HG02973 (cell line): ENCODE data around the gene UFL1.
"Not testable (repeated sequence)": the region's sequence is repeated elsewhere in the genome, so short reads cannot be mapped to it uniquely, and the experiment has no call there.

Experiments
- ATAC-seq: cut with Tn5 transposase; IDR thresholded peaks from one replicate; pipeline ENCODE4 v1.9.1; 2021; ENCODE audit warnings: moderate library complexity; ENCODE audit not compliant: unreplicated experiment

UFL1 gene

DNA sequence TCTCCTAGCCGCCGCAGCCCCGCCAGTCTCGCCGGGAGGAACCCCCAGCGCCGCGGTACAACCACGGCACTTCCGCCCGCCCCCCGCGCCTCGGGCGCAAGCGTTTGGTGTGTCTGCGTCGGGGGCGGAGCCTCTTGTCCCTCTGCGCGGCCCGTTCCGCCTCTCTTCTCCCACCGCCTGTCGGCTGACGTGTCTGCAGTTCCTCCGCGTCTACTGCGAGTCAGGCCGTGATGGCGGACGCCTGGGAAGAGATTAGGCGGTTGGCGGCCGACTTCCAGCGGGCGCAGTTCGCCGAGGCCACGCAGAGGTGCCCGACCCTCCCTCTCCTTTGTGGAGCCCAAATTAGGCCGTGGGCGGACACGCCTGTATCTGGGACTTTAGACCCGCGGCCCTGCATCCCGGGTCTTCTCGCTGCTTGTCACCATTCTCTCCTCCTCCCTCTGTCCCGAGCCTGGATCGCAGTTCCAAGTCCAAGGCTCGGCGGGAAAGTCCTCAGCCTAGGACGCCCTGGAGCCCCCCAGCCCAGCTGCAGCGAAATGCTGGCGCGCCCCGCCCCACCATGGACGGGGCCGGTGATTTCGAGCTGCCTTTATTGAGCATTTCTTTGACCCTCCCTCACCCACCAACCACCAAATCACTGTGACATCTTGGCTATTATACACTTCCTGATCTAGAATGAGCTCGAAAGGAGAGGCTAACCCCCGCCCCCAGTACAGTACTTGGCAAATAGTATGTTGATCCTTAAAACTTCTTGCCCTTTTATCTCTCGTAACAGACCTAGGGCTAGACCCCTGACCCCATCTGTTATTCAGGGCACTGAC is at the start of gene UFL1:
Gene UFL1 (plus strand): TSS at position 163 of the 821 bp plus-strand sequence. CDS start 68 bp downstream, at position 231.
- peak; percentile 97 for ATAC-seq

DNA sequence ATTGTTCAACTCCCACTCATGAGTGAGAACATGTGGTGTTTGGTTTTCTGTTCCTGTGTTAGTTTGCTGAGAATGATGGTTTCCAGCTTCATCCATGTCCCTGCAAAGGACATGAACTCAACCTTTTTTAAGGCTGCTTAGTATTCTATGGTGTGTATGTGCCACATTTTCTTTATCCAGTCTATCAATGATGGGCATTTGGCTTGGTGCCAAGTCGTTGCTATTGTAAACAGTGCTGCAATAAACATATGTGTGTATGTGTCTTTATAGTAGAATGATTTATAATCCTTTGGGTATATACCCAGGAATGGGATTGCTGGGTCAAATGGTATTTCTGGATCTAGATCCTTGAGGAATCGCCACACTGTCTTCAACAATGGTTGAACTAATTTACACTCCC is 49.3 kb upstream of the UFL1 start:
- ATAC-seq = not testable (repeated sequence)

DNA sequence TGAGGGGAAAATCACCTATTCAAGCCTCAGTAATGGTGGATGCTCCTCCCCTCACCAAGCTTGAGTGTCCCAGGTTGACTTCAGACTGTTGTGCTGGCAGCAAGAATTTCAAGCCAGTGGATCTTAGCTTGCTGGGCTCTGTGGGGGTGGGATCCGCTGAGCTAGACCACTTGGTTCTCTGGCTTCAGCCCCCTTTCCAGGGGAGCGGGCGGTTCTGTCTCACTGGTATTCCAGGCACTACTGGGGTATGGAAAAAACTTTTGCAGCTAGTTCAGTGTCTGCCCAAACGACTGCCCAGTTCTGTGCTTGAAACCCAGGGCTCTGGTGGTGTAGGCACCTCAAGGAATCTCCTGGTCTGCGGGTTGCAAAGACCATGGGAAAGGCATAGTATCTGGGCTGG is 42.9 kb upstream of the UFL1 start:
- ATAC-seq = no peak

DNA sequence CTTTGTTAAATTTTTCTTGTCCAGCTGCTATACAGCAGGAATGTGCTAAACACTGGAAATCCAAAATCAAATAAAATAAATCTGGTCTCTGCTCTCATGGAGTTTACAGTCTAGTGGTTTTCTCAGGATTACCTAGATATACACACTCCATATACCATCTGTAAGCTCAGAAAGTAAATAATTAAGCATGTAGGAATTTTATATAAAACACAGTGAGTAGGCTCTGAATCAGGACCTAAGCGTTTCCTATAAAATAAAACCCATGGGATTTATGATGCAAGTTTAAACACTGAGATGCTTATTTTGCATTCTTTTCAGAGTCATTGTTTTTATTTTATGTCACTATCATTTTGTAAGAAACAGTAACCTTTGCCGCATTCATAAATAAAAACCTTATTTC is 29.7 kb upstream of the UFL1 start:
- ATAC-seq = no peak

DNA sequence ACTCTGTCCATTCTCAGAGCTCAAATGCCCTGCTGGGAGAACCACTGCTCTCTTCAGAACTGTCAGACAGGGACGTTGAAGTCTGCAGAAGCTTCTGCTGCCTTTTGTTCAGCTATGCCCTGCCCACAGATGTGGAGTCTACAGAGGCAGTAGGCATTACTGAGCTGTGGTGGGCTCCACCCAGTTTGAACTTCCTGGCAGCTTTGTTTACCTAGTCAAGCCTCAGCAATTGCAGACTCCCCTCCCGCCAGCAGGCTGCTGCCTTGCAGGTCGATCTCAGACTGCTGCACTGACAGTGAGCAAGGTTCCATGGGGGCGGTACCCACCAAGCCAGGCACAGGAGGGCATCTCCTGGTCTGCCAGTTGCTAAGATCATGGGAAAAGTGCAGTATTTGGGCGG is 21.8 kb upstream of the UFL1 start:
- ATAC-seq = no peak

DNA sequence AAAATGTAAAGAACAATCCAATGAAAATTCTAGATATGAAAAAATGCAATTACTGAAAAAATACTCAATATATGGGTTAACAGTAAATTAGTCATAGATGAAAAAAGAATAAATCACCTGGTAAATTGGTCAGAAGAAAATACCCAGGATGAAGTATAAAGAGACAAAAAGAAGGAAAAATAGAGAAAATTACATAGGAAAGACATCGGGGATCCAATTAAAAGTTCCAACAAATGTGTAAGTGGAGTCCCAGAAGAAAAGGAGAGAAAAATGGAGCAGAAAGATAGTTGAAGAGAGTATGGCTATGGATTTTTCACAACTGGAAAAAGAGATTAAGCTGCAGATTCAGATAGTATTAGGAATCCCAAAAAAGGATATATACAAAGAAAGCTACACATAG is 18.7 kb upstream of the UFL1 start:
- ATAC-seq = no peak

DNA sequence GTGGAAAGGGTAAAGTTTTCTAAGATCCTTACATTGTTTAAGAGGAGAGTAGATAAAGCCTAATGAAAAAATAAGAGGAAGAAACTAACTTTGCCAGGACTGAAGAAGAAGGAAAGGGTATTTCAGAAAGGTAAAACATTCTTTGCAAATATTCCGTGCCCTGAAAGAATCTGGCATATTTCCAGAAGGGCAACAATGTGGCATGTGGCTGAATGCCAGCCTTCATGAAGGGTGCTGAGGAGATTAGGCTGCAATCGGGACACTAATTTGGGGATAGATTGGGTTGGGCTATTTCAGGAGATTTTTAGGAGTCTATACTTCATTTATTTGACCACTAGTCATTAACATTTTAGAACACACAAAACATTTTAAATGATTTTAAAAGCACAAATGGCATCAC is 16.2 kb upstream of the UFL1 start:
- ATAC-seq = no peak

DNA sequence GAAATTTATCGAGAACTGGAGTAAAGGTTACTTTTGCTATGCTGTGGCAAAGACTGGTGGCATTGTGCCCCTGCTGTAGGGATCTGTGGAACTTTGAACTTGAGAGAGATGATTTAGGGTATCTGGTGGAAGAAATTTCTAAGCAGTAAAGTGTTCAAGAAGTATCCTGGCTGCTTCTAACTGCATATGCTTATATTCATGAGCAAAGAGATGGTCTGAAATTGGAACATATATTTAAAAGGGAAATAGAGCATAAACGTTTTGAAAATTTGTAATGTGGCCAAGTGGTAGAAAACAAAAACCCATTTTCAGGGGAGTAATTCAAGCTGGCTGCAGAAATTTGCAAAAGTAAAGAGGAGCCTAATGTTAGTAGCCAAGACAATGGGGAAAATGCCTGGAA is 12.3 kb upstream of the UFL1 start:
- ATAC-seq = no peak

DNA sequence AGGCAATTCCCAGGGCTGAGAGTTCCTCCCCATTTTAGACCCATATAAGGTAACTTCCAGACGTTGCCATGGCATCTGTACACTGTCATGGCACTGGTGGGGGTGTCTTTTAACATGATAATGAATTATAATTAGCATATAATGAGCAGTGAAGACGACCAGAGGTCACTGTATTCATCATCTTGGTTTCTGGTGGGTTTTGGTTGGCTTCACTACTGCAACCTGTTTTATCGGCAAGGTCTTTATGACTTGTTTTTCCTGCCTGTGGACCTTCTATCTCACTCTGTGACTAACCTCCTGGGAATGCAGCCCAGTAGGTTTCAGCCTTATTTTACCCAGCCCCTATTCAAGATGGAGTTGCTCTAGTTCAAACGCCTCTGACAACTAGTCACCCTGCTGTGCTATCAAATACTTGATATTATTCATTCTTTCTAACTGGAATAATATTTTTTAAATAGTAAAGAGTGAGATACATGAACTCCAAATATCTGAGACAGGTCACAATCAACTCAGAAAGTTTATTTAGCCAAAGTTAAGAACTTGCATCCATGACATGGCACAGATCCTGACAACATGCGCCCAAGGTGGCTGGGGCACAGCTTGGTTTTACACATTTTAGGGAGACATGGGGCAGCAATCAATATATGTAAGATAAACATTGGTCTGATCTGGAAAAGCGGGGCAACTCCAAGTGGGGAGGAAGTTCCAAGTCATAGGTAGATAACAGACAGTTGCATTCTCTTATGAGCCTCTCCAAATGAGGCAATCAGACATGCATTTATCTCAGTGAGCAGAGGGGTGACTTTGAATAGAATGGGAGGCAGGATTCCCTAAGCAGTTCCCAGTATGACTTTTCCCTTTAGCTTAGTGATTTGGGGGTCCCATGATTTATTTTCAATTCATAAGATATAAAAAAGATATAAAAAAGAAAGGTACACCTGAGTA is 1.2 kb upstream of the UFL1 start:
- ATAC-seq = no peak

DNA sequence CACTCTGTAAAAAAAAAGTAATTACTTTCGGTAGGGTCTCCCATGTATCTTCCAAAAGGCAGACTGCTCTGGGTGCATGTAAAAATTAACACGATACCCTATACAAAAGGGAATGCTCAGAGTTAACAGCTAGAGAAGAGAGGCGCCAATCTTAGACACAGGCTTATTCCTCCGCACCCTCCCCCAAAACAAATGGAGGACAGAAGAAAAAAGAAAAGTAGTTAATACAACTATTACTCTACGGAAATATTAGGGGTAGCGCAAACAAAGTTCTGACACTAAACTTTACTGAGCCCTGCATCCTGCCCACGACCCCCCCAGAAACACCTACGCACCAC is 331 bp upstream of the UFL1 start:
- peak; percentile 16 for ATAC-seq

DNA sequence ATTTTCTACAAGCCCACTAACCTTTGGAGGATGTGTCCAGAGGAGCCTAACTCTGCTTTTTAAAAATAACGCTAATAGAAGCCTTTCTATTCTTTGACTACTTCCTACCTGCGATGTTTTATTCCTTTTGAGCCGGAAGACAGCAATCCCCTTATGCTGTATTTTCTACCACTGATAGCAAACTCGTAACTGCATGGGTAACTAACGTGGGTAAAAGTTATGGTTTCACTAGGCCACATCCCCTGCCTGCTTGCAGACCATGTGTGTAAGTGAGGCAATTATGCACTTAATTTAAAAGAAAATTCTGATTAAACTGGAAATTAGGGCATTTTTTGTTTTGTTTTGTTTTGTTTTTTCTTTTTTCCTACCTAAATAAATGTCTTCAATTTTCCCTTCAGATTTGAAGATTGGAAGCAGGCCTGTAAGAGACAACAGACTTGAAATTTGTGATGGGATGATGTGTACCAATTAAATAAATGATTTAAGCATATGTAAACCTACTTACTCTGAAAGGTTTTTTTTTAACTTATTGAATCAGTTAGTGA is 931 bp downstream of the UFL1 start:
- ATAC-seq = peak; percentile 20

DNA sequence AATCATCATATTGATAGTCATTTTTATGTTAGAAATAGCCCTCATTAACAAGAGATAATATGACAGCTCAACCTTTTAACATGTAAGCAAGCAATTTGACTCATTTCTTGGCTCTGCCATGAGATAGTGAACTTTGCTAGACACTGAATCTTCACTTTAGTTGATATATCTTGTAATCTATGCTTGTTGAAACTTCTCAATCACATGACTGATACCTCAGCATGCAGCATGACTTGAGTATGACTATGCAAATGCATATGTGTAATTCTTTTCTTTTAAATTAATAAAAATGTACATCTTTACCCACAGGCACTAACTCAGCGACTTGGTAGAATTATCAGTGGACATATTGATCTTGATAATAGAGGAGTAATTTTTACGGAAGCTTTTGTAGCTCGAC is 6.6 kb downstream of the UFL1 start:
- ATAC-seq = no peak

DNA sequence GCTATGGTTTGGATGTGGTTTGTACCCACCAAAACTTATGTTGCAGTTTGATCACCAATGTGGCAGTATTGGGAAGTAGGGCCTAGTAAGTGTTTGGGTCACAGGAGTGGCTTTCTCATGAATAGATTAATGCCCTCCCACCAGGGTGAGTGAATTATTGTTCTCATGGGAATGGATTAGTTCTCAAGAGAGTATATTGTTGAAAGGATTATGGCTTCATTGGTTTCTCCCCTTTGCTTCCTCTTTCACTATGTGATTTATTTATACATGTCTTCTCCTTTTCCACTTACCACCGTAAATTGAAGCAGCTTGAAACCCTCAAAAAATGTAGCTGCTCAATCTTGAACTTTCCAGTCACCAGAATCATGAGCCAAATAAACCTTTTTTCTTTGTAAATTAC is 10.8 kb downstream of the UFL1 start:
- ATAC-seq = no peak

DNA sequence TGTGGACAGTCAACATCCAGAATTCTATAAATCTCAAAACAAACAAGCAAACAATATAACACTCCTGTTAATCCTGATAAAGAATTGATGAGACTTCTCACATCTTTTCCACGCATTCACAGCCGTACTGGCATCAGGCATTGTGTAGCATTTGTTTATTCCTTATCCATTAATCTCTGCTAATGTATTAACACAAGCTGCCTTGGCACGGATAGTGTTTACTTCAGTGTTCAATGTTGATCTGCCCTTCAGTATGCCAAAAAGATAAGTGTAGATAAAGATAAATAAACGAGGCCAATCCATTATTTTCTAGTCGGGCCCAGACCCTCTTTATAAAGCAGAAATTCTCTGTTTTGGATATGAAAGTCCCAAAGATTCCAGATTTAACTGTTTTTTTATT is 16.1 kb downstream of the UFL1 start:
- no peak for ATAC-seq

DNA sequence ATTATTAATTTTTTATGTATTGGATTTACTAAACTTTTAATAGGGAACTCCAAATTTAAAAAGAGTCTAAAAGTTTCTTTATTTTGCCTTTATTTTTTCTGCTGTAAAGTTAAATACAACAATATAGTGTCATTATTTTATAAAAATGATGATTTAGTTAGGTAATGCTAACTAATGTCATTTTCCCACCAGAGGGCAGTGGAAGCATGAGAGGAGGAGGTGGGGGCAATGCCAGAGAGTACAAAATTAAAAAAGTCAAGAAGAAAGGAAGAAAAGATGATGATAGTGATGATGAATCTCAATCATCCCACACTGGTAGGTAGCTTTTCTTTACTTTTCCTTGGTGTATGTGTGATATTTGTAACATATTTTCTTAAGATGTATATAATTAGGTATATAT is 21.1 kb downstream of the UFL1 start:
- no peak for ATAC-seq

DNA sequence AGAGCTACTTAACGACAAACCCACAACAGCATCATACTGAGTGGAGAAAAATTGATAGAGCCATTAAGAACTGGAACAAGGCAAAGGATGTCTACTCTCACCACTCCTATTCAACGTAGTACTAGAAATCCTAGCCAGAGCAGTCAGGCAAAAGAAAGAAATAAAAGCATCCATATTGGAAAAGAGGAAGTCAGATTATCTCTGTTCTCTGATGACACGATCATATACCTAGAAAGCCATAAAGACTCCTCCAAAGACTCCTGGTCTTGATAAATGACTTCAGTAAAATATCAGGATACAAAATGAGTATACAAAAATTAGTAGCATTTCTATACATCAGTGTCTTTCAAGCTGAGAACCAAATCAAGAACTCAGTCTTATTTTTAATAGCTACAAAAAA is 24.3 kb downstream of the UFL1 start:
- ATAC-seq = no peak

DNA sequence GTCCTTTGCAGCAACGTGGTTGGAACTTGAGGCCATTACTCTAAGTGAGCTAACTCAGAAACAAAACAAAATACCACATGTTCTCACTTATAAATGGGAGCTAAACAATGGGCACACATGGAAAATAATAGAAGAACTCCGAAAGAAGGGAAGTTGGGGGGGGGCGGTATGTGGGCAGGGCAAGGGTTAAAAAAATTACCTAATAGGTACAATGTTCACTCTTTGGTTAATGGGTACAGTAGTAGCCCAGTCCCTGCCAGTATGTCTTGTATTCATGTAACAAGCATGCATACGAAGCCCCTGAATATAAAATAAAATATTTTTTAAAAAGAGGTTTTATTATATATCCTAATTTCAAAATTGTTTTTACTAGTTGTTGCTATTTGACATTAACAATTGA is 26.0 kb downstream of the UFL1 start:
- no peak for ATAC-seq

DNA sequence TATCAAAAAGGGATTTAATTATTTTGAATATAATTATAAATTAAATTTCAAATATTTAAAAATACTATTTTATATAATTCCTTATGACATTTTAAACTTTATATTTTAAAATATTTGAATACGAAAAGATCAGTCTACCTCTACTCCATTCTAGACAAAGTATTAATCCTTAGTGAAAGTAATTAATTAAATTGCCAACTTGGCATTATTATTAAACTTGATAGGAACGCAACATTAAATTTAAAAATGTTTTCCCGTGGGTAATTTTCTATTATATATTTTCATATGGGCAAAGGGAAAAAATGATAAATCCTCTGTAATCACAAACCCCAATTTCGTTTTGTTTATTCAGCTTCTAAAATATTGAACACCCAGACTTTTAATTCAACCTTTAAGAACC is 33.0 kb downstream of the UFL1 start:
- ATAC-seq = no peak

DNA sequence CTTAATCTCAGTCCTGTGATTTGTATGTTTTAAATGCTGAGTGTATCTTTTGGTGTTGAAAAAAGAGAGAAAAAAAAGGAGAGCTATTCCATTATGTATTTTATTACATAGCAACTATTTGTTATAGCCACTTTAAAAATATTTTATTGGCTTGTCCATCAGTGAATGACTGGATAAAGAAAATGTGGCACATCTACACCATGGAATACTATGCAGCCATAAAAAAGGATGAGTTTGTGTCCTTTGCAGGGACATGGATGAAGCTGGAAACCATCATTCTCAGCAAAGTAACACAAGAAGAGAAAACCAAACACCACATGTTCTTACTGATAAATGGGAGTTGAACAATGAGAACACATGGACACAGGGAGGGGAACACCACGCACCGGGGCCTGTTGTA is 38.1 kb downstream of the UFL1 start:
- not testable (repeated sequence) for ATAC-seq

DNA sequence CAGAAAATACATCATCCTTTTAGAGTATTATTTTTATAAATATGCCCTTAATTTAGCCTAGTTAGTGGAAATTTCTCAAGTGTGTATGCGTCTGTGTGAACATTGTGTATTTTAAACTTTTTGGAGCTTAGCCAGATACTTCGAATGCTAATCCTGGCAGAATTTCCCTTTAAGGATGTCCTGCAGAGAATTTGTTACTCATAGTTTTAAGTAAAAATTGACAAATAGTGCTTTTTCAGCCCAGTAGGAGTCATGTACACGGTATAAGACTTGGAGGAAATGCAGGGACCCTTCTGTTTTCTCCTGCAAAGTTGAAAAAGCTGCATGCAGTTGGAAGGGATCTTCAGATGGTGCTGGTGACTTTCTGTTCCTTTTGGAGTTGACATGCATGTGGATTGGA is 41.3 kb downstream of the UFL1 start, which contains the start of gene FHL5:
Gene FHL5 (plus strand): TSS at position 243 of the 400 bp plus-strand sequence. CDS start 40,486 bp downstream, outside the sequence.
- ATAC-seq = no peak

DNA sequence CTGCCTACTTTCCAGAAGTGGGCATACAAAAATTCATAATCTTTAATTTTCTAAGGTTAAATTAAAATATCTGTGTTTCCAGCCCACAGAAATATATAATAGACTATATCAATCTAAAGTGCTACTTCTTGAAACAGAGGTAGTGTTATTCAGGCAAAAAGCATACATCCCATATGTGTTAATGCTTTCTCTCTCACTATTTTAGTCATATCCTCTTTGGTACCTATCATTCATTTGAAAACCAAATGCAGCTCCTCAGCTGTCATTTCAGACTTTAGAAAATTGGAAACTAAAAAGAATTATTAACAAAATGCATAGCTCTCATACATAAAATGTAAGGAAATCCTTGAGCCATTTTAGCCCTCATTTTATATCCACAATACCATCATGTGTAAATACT is 42.2 kb downstream of the UFL1 start:
- peak; percentile 70 for ATAC-seq

DNA sequence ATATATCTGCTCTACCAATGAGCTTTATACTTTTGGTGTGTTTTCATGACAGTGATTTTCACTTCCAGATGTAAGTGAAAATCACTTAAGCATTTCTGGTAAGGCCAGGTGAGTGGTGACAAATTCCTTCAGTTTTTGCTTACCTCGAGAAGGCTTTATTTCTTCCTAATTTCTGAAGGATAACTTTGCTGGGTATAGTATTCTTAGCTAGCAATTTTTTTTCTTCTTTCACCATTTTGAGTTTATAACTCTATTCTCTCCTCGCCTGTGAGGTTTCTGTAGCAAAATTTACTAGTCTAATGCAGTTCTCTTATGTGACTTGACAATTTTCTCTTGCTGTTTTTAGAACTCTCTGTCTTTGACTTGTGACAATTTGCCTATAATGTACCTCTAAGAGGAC is 48.4 kb downstream of the UFL1 start:
- no peak for ATAC-seq
